SK-N-SH treated with all-trans-retinoic acid at 6 μM for 48 hours (cell line): ENCODE results near the gene DLG1.

Source experiments
- ATAC-seq: fragments of 200-7000 bp; cut with Tn5 transposase; 3 replicates; pipeline ENCODE4 v1.9.1; 2020; ENCODE audit warnings: mild to moderate bottlenecking, moderate library complexity
- ARNTL ChIP-seq: fragments of 450-650 bp; formaldehyde crosslinking; IDR thresholded peaks from 2 replicates; pipeline ENCODE4 v1.5.0; 2020; ENCODE audit warnings: low read depth, mild to moderate bottlenecking, moderate library complexity, borderline replicate concordance
- BACH2 ChIP-seq: fragments of 250-450 bp; sonication (Bioruptor Pico); IDR thresholded peaks from 2 replicates; pipeline ENCODE4 v1.9.0; 2021; ENCODE audit warnings: mild to moderate bottlenecking, borderline replicate concordance
- CREB5 ChIP-seq: fragments of 250-450 bp; sonication (Bioruptor Pico); IDR thresholded peaks from 2 replicates; pipeline ENCODE4 v1.5.1; 2020; ENCODE audit warnings: low read depth, mild to moderate bottlenecking, moderate library complexity
- CSDC2 ChIP-seq: fragments of 250-450 bp; sonication (Bioruptor Pico); IDR thresholded peaks from 2 replicates; pipeline ENCODE4 v1.5.0; 2020; ENCODE audit warnings: mild to moderate bottlenecking, moderate library complexity
- CSRNP3 ChIP-seq: fragments of 250-450 bp; sonication (Bioruptor Pico); IDR thresholded peaks from 2 replicates; pipeline ENCODE4 v1.5.1; 2021; ENCODE audit warnings: mild to moderate bottlenecking, moderate library complexity
- ESRRG ChIP-seq: fragments of 250-450 bp; sonication (Bioruptor Pico); IDR thresholded peaks from 2 replicates; pipeline ENCODE4 v1.6.1; 2021; ENCODE audit warnings: mild to moderate bottlenecking
- GLIS3 ChIP-seq: fragments of 250-450 bp; sonication (Bioruptor Pico); IDR thresholded peaks from 2 replicates; pipeline ENCODE4 v1.5.0; 2020; ENCODE audit warnings: mild to moderate bottlenecking, moderate library complexity
- ISL1 ChIP-seq: fragments of 250-450 bp; sonication (Bioruptor Pico); IDR thresholded peaks from 2 replicates; pipeline ENCODE4 v2.1.2; 2022; ENCODE audit warnings: mild to moderate bottlenecking, moderate library complexity
- OSR1 ChIP-seq: fragments of 250-450 bp; sonication (Bioruptor Pico); IDR thresholded peaks from 2 replicates; pipeline ENCODE4 v1.8.0; 2022; ENCODE audit warnings: moderate library complexity, mild to moderate bottlenecking, inconsistent platforms
- PATZ1 ChIP-seq: fragments of 250-450 bp; sonication (Bioruptor Pico); IDR thresholded peaks from 2 replicates; pipeline ENCODE4 v1.8.0; 2020; ENCODE audit warnings: mild to moderate bottlenecking, moderate library complexity, borderline replicate concordance
- POU6F1 ChIP-seq: fragments of 250-450 bp; sonication (Bioruptor Pico); IDR thresholded peaks from 2 replicates; pipeline ENCODE4 v1.8.0; 2021; ENCODE audit warnings: low read depth, mild to moderate bottlenecking, moderate library complexity, borderline replicate concordance
- RARB ChIP-seq: fragments of 250-450 bp; sonication (Bioruptor Pico); IDR thresholded peaks from 2 replicates; pipeline ENCODE4 v1.8.0; 2021; ENCODE audit warnings: mild to moderate bottlenecking, moderate library complexity
- SNAI2 ChIP-seq: fragments of 250-450 bp; sonication (Bioruptor Pico); IDR thresholded peaks from 2 replicates; pipeline ENCODE4 v1.5.0; 2020; ENCODE audit warnings: mild to moderate bottlenecking, moderate library complexity
- TCF4 ChIP-seq: fragments of 250-450 bp; sonication (Bioruptor Pico); IDR thresholded peaks from 2 replicates; pipeline ENCODE4 v1.8.0; 2021; ENCODE audit warnings: mild to moderate bottlenecking, moderate library complexity, borderline replicate concordance
- TOX ChIP-seq: fragments of 250-450 bp; sonication (Bioruptor Pico); IDR thresholded peaks from 2 replicates; pipeline ENCODE4 v1.8.0; 2021; ENCODE audit warnings: mild to moderate bottlenecking, moderate library complexity, borderline replicate concordance
- ZFP3 ChIP-seq: fragments of 250-450 bp; sonication (Bioruptor Pico); IDR thresholded peaks from 2 replicates; pipeline ENCODE4 v1.5.0; 2020; ENCODE audit warnings: mild to moderate bottlenecking, moderate library complexity
- ZFP30 ChIP-seq: fragments of 450-650 bp; formaldehyde crosslinking; IDR thresholded peaks from 2 replicates; pipeline ENCODE4 v1.5.0; 2022; ENCODE audit warnings: mild to moderate bottlenecking, moderate library complexity
- ZNF565 ChIP-seq: fragments of 450-650 bp; formaldehyde crosslinking; conservative IDR thresholded peaks from 2 replicates; pipeline ENCODE4 v1.5.0; 2020; ENCODE audit warnings: low read depth, mild to moderate bottlenecking, moderate library complexity
- ZNF70 ChIP-seq: fragments of 450-650 bp; formaldehyde crosslinking; IDR thresholded peaks from 2 replicates; pipeline ENCODE4 v1.5.0; 2020; ENCODE audit warnings: mild to moderate bottlenecking, moderate library complexity
- ZNF8 ChIP-seq: fragments of 450-650 bp; formaldehyde crosslinking; IDR thresholded peaks from 2 replicates; pipeline ENCODE4 v1.5.0; 2020; ENCODE audit warnings: mild to moderate bottlenecking, moderate library complexity

Gene DLG1

GRCh38 chr3:197082871-197083270 lies 215.5 kb downstream of the DLG1 start (continued):
- TF ChIP-seq ZNF565 (no peak), ARNTL (CRISPR knock-in tag) (no peak), ZFP30 (CRISPR knock-in tag) (no peak), TCF4 (CRISPR knock-in tag) (no peak)

GRCh38 chr3:197080344-197080743 lies 218.1 kb downstream of the DLG1 start:
- TF ChIP-seq BACH2 (CRISPR knock-in tag) (no peak), ZNF70 (CRISPR knock-in tag) (no peak), ARNTL (CRISPR knock-in tag) (no peak), OSR1 (CRISPR knock-in tag) (no peak), ZNF565 (no peak), TOX (CRISPR knock-in tag) (no peak), CSRNP3 (CRISPR knock-in tag) (no peak), GLIS3 (CRISPR knock-in tag) (no peak), PATZ1 (CRISPR knock-in tag) (no peak), CSDC2 (no peak), ZNF8 (no peak), TCF4 (CRISPR knock-in tag) (no peak), CREB5 (CRISPR knock-in tag) (no peak), ISL1 (CRISPR knock-in tag) (no peak), SNAI2 (CRISPR knock-in tag) (no peak)
- ATAC-seq, result no peak

GRCh38 chr3:197076415-197076814 lies 222.0 kb downstream of the DLG1 start:
- ATAC-seq, result no peak
- TF ChIP-seq ZFP3 (CRISPR knock-in tag) (no peak), ZNF565 (no peak), PATZ1 (CRISPR knock-in tag) (no peak), ZNF8 (no peak), RARB (no peak), SNAI2 (CRISPR knock-in tag) (no peak), ZFP30 (CRISPR knock-in tag) (no peak), ZNF70 (CRISPR knock-in tag) (no peak), TCF4 (CRISPR knock-in tag) (no peak), BACH2 (CRISPR knock-in tag) (no peak), ARNTL (CRISPR knock-in tag) (no peak), ISL1 (CRISPR knock-in tag) (no peak), POU6F1 (CRISPR knock-in tag) (no peak), GLIS3 (CRISPR knock-in tag) (no peak), CSRNP3 (CRISPR knock-in tag) (no peak), ESRRG (CRISPR knock-in tag) (no peak), OSR1 (CRISPR knock-in tag) (no peak)
